Measurements from ENCODE around the gene PPP1R13B. TPM values are rescaled to one million over a fixed set of nuclear protein-coding genes. Genes with fewer than 3 reads are reported as not detected.

PPP1R13B gene
- total and polyA plus RNA-seq, 2 experiments from 2014 or later, result 2.0 to 8.5 TPM

- Histone ChIP-seq H2AFZ (peak overlapping the region; percentile 70), H3K4me1 (ENCODE audit: insufficient read depth) (peaks cover 12% of the 10 kb centered on the region), H3K4me2 (peak overlapping the region; percentile 45), H3K9me2 (ENCODE audit: insufficient read depth) (no peaks in the 10 kb centered on the region), H3K36me3 (ENCODE audit: insufficient read depth) (no peaks in the 10 kb centered on the region), H4K20me1 (replicated peaks; ENCODE audit: insufficient read depth) (no peaks in the 10 kb centered on the region), H3F3A (replicated peaks; ENCODE audit: low read depth) (no peaks in the 10 kb centered on the region), H3K79me2 (replicated peaks; ENCODE audit: insufficient read depth) (no peaks in the 10 kb centered on the region), H3K4me3 (no peak overlapping the region; the same call in 1 of the 2 replicates), H3K27me3 (ENCODE audit: insufficient read depth) (no peaks in the 10 kb centered on the region), H3K27ac (ENCODE audit: low read depth) (no peak overlapping the region)
- H3K4me3 Mint-ChIP-seq, result peak overlapping the region; percentile 14
- DNase-seq (ENCODE audit: low spot score) (peak; percentile 86), ATAC-seq (peak; percentile 98)
- peaks cover 21% of the 10 kb centered on the region for H3K4me1 Mint-ChIP-seq
- H3K27ac Mint-ChIP-seq, result peak overlapping the region; percentile 56
- H3K27me3 Mint-ChIP-seq (ENCODE audit: insufficient read depth, low read depth, poor library complexity), result peaks cover 3% of the 10 kb centered on the region
- H3K9me3 Mint-ChIP-seq, result no peaks in the 10 kb centered on the region
- TF ChIP-seq ZNF114 (CRISPR knock-in tag; IDR thresholded peaks at IDR 0.05) (no peak), NANOG (IDR thresholded peaks at IDR 0.05; ENCODE audit: borderline replicate concordance) (no peak), STAT1 (IDR thresholded peaks at IDR 0.05; ENCODE audit: unreplicated experiment) (no peak), ZNF462 (CRISPR knock-in tag; IDR thresholded peaks at IDR 0.05) (no peak), POLR2AphosphoS5 (IDR thresholded peaks at IDR 0.05; ENCODE audit: low read depth) (no peak), CREB1 (CRISPR knock-in tag; IDR thresholded peaks at IDR 0.05; ENCODE audit: low read depth) (no peak), ZNF331 (CRISPR knock-in tag; IDR thresholded peaks at IDR 0.05; ENCODE audit: low read depth) (no peak), ETS1 (IDR thresholded peaks at IDR 0.05) (no peak), CTCF (conservative IDR thresholded peaks at IDR 0.05; ENCODE audit: low read depth in 2 of 2) (no peak), REST (IDR thresholded peaks at IDR 0.05; ENCODE audit: unreplicated experiment) (no peak), EZH2phosphoT487 (IDR thresholded peaks at IDR 0.05; ENCODE audit: unreplicated experiment) (no peak)
- H3K36me3 Mint-ChIP-seq (ENCODE audit: low read depth), result no peaks in the 10 kb centered on the region
Measured at GRCh38 chr14:103819503-103820307, 27.7 kb downstream of the PPP1R13B start.

Measured in GM23338 (cell line).